Neutrophil (primary cell): Measurements from ENCODE around the gene PRDM12.

Experiments used
- H3K27ac ChIP-seq: fragments of 200-600 bp; sonication (generic); 2 replicates; pipeline ENCODE4 v1.5.1; 2016; ENCODE audit warnings: mild to moderate bottlenecking, moderate library complexity
- H3K27me3 ChIP-seq: fragments of 200-600 bp; sonication (generic); 2 replicates; pipeline ENCODE4 v1.6.0; 2016; ENCODE audit warnings: mild to moderate bottlenecking
- H3K36me3 ChIP-seq: fragments of 200-600 bp; sonication (generic); 2 replicates; pipeline ENCODE4 v1.5.1; 2017
- H3K4me1 ChIP-seq, 2 experiments: fragments of 200-600 bp in 1 of 2; sonication (generic) in 1 of 2; 1 replicate in 1 of 2; 2 replicates in 1 of 2; pipeline versions ENCODE4 v1.5.1 to v1.6.1; 2013 to 2016; ENCODE audit warnings: low read depth in 1 of 2, low read length in 1 of 2, mild to moderate bottlenecking in 1 of 2, moderate library complexity in 1 of 2; ENCODE audit not compliant: control insufficient read depth in 1 of 2, insufficient read depth in 1 of 2
- H3K4me3 ChIP-seq, 2 experiments: fragments of 200-600 bp in 1 of 2; sonication (generic) in 1 of 2; 1 replicate in 1 of 2; 2 replicates in 1 of 2; pipeline ENCODE4 v1.5.1; 2013 to 2016; ENCODE audit warnings: low read depth in 1 of 2, low read length in 1 of 2, mild to moderate bottlenecking in 1 of 2, moderate library complexity in 1 of 2
- H3K9me3 ChIP-seq: fragments of 200-600 bp; sonication (generic); 2 replicates; pipeline ENCODE4 v1.5.1; 2016
- TF ChIP-seq, protein P1 (sequence below): fragments of 200-600 bp; sonication (generic); IDR thresholded peaks from 2 replicates; pipeline ENCODE4 v1.5.1; 2016; ENCODE audit warnings: antibody characterized with exemption

The PRDM12 gene

DNA sequence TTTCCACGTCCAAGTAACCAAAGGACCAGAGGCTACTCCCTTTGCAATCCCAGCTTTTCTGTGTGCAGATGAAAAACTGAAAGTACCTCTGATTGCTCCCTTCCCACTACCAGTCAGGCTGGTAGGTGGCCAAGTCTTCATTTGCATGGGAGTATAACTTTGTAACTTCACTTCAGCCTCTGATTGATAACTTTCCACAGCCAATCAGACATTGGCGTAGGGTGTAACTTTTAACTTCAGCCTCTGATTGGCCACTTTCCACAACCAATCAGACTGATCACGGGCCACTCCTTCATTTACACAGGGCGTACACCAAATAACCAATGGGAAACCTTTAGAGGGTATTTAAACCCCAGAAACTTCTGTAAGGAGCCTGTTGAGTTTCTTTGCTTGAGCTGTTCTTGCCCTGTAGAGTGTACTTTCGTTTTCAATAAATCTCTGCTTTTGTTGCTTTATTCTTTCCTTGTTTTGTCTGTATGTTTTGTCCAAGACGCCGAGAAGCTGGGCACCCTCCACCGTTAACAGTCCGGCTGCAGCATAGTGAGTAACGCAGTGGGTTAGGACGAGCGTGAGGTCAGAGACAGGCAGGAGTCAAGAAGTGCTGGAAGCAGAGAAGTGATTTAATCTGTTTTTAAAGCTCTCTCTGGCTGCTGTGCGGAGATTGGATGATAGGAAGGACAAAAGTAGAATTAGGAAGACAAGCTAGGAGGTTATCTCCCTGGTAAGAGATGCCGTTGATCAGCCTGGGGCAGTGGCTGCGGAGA lies 25.7 kb downstream of the PRDM12 start:
- Histone ChIP-seq H3K36me3 (no peaks in the 10 kb centered on the region), H3K9me3 (no peaks in the 10 kb centered on the region), H3K27me3 (peaks cover 45% of the 10 kb centered on the region), H3K4me1 (peaks cover 15 to 17% of the 10 kb centered on the region in 2 experiments), H3K4me3 (no peak overlapping the region), H3K27ac (no peak overlapping the region)
- TF ChIP-seq, protein P1, sequence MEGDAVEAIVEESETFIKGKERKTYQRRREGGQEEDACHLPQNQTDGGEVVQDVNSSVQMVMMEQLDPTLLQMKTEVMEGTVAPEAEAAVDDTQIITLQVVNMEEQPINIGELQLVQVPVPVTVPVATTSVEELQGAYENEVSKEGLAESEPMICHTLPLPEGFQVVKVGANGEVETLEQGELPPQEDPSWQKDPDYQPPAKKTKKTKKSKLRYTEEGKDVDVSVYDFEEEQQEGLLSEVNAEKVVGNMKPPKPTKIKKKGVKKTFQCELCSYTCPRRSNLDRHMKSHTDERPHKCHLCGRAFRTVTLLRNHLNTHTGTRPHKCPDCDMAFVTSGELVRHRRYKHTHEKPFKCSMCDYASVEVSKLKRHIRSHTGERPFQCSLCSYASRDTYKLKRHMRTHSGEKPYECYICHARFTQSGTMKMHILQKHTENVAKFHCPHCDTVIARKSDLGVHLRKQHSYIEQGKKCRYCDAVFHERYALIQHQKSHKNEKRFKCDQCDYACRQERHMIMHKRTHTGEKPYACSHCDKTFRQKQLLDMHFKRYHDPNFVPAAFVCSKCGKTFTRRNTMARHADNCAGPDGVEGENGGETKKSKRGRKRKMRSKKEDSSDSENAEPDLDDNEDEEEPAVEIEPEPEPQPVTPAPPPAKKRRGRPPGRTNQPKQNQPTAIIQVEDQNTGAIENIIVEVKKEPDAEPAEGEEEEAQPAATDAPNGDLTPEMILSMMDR: no peak

DNA sequence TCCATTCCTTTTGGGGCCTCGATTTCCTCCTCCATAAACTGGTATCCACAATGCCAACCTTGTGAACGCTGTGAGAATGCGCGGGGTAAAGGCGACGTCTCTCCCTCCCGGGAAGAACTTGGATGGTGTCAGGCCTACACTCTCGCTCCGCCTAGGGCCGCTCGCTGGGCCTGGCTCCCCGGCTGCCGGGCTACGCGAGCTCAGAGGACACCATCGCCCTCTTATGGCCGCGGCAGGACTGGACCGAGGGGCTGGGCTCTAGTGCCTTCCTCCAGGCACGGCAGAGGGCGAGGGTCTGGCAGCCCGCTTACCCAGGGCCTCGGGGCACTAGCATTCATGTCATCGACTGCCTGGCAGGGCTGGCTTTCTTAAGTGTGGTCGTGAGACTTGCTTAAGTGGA lies 27.9 kb downstream of the PRDM12 start:
- Histone ChIP-seq H3K36me3 (peaks cover 15% of the 10 kb centered on the region), H3K9me3 (no peaks in the 10 kb centered on the region), H3K27me3 (peaks cover 35% of the 10 kb centered on the region), H3K4me3 (peak overlapping the region in 1 of 2 experiments; percentile 73), H3K27ac (no peak overlapping the region), H3K4me1 (peaks cover 15 to 17% of the 10 kb centered on the region in 2 experiments)
- TF ChIP-seq, protein P1: no peak

DNA sequence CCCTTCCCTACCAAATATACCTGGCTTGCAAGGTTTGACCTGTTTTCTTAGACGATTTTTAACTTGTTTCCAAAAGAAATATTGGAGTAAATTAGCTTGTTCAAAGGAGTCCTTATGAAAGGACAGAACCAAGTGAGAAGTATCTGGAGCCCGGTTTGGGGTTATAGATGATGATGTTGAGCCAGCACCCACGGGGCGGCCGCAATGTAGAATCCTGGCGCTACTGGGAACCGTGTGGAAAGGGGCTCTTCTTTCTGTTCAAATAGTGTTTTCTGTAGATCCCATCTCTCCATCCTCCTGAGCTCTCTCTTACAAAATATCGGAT lies 28.7 kb downstream of the PRDM12 start:
- no peaks in the 10 kb centered on the region for H3K9me3 ChIP-seq
- TF ChIP-seq, protein P1: no peak
- H3K4me1 ChIP-seq: peaks cover 15 to 17% of the 10 kb centered on the region in 2 experiments
- peaks cover 28% of the 10 kb centered on the region for H3K27me3 ChIP-seq
- H3K4me3 ChIP-seq: peak overlapping the region; percentile 72 to 73
- peaks cover 19% of the 10 kb centered on the region for H3K36me3 ChIP-seq
- H3K27ac ChIP-seq: no peak overlapping the region

DNA sequence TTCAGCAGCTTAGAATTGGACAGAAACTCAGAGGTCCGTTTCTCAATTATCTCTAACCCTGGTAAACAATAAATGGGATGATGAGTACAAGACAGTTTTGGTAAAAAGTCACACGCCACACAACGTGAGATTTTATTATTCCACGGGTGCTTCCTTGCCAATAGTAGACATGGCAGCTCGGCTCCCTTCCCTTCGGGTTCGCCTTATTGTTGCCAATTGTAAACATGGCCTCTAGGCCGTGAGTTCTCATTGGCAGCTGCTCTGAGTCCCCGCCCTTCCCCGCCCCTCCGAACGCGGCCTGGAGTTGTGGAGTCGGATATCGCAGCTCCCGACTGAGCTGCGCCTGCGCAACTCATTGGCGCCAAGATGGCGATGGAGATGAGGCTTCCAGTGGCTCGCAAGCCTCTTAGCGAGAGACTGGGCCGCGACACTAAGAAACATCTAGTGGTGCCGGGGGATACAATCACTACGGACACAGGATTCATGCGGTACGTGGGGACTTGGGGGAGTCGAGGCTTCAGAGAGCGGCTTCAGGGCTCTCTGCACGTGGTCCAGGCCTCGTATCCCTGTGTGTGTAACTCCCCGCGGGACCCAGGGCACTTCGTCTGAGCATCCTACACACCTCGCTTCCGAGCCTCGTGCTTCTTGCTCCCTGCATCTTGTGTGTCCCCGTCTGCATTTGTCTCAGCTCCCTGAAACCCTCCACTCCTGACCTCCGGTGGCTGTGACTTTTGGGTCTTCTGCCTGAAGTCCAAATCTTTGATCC lies 29.2 kb downstream of the PRDM12 start, which contains the start of gene EXOSC2:
Gene EXOSC2, plus strand, starts transcription at position 355 of the 766 bp plus-strand sequence. Its CDS starts 12 bp downstream, at position 367.
- H3K9me3 ChIP-seq: no peaks in the 10 kb centered on the region
- peak within 1 kb of the TSS; percentile 22 for H3K27ac ChIP-seq
- TF ChIP-seq, protein P1: peak; percentile 53
- H3K4me3 ChIP-seq: peak within 1 kb of the TSS; percentile 72 to 73
- peaks cover 24% of the 10 kb centered on the region for H3K36me3 ChIP-seq
- peaks cover 15 to 17% of the 10 kb centered on the region in 2 experiments for H3K4me1 ChIP-seq
- peaks cover 22% of the 10 kb centered on the region for H3K27me3 ChIP-seq

DNA sequence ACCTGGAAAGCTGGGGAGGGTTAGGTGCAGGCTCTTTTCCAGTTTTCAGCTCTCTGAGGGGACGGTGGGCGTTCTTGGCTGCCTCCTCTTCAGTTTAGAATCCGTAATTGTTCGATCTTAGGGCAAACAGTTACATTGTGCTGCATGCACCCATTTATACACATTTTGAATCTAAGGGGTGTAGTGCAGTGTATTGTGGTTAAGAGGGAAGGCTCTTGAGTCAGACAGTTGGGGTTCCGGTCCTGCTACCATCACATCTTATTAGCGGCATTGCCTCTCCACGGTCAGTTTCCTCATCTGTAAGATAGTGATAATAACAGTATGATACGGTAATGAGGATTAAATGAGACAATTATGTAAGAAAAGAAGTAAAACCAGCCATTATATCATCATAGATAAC lies 29.8 kb downstream of the PRDM12 start:
- H3K36me3 ChIP-seq: peaks cover 30% of the 10 kb centered on the region
- no peak overlapping the region for H3K27ac ChIP-seq
- peaks cover 15 to 17% of the 10 kb centered on the region in 2 experiments for H3K4me1 ChIP-seq
- H3K27me3 ChIP-seq: peaks cover 21% of the 10 kb centered on the region
- no peaks in the 10 kb centered on the region for H3K9me3 ChIP-seq
- TF ChIP-seq, protein P1: no peak
- peak overlapping the region; percentile 72 to 73 for H3K4me3 ChIP-seq
